Activated naive CD8-positive, alpha-beta T cell treated with anti-CD3 and anti-CD28 coated beads, Interleukin-2, amount 50 U/mL, for 16 hours (primary cell): ENCODE measurements around the gene ZNRD2.

ENCODE experiments used
- DNase-seq: peaks from one replicate; pipeline ENCODE4 v3.0.0-alpha.2; 2020; ENCODE audit warnings: low read depth, low spot score

The ZNRD2 gene

DNA sequence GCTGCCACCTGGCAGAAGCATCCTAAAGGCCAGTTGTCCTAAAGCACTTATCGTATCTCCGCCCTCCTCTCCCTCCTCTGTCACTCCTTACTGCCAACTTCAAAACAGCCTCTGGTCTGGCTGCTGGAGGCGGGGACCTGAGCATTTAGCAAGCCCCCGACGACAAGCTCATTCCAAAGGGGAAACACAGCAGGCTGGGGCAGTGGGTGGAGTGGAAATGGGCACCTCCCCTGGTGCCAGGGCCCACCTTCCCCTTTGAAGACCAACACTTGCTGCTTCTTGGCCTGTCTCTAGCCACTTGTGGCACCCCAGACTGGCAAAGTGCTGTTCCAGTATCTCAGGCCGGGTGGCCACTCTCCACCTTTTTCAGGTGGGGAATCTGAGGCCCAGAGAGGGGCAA is 40.1 kb downstream of the ZNRD2 start:
- DNase-seq, result no peak

DNA sequence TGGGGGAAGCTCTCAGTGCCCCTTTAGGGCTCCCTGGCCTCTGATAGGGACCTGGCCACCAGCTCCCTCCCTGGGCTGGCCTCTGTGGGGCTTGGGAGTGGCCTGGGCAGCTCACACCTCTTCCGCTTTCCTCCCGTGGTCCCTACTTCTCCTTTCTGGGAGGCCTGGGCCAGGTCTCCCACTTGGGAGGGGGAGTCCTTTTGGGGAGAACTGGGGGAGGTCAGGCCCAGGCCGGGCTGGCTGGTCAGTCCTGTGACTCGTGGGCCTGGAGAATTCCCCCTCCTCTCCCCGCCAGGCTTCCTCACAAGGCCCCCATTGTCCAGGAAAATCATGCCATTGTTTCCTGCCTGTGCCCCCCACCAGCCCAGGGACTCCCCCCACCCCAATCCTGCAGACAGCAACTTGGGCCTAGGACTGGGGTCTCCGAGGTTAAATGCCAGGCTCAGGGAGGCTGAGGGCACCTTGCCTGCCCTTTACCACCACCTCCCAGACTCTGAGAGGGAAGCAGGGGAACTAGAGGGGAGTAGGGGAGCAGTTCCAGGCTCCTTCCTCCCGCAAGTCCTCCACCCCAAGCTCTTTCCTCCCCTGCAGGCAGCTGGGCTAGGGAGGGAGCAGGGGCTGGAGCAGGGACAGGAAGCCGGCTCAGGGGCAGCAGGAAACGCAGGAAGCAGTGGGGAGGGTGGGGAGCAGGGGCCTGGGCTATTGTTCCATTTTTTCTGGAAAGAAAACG is 40.9 kb downstream of the ZNRD2 start:
- no peak for DNase-seq

DNA sequence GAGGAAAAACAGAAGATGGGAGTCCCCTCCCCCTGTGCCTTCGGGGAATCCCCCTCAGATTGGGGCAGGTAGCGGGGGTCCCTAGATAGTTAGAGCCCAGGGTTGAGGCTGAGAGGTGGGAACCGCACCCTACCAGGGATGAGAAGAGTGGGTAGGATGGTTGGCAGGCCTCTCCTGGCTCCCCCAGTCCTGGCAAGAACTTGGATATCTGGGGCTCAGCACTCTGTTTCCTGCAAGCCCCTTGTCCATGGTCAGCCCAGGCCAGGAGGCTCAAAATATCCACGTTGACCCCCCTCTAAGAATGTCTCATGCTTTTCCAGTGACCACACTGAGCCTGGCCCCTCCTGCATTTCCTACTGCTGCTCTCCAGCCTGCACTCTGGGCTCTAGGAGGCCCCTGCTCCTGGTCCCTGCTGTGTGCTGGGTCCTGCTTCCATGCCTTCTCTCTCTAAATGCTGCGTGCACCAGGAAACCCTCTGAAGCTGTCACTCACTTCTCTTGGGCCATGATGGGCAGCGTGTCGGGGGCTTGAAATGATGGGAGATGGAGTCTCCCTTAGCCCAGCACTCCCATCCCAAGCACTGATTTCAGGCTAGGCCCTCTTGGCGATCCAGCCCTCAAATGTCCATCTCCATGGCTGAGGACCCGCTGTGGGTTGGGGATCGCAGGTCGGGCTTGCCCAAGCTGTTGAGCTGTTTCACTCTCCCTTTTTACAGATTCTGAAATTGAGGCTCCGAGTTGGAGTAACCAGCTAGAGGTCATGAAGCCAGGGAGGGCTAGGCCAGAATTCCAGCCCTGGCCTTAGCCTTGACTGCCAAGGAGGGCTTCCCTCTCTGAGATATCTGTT is 41.7 kb downstream of the ZNRD2 start:
- DNase-seq, result no peak

DNA sequence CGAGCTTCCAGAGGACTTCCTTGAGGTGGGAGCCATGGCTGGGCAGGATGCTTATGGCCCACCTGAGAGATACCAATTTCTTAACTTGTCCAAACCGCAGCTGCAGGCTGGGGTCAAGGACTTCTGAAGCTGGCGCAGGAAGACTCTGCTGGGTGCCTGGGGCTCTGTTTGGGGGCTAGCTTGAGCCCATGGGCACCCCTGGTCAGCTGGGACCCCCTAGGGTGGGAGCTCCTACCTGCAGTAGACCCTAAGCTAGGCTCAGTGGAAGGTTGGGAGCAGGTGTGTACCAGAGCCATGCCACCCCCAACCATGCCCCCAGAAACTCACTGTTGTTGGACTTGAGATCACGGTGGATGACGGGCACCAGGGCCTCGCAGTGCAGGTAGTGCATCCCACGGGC is 42.4 kb downstream of the ZNRD2 start:
- DNase-seq, result no peak

DNA sequence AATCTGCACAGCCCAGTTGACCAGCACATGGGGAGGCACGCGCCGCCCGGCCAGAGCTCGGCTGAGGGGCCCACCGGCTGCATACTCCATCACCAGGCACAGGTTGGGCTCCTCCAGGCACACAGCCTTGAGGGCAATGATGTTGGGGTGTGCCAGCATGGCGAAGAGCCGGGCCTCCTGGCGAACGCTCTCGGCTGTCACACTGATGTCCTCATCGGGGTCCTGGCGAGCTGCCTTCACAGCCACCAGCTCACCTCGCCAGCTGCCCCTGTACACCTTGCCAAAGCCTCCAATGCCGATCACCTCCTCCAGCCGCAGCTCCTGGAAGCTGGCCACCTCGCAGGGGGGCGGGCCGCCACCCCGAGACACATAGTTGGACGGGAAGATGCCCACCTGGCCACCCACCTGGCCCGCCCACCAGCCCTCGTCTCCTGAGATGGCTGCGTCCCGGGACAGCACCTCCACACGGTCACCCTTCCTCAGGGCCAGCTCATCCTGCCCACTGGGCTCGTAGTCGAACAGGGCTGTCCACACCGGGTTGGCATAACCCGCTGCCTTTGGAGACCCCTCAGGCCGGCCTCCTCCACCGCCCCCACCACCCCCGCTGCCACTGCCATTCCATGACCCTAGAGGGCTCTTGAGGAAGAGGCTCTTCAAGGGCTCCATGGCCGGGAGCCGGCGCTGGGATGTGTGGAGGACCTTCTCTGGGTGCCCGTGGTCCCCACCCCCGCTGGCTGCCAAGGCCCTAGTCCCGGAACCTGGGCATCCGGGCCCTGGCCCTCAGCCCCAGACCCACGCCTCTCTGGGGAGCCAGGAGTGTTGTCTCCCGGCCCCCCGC is 43.0 kb downstream of the ZNRD2 start:
- DNase-seq, result no peak

DNA sequence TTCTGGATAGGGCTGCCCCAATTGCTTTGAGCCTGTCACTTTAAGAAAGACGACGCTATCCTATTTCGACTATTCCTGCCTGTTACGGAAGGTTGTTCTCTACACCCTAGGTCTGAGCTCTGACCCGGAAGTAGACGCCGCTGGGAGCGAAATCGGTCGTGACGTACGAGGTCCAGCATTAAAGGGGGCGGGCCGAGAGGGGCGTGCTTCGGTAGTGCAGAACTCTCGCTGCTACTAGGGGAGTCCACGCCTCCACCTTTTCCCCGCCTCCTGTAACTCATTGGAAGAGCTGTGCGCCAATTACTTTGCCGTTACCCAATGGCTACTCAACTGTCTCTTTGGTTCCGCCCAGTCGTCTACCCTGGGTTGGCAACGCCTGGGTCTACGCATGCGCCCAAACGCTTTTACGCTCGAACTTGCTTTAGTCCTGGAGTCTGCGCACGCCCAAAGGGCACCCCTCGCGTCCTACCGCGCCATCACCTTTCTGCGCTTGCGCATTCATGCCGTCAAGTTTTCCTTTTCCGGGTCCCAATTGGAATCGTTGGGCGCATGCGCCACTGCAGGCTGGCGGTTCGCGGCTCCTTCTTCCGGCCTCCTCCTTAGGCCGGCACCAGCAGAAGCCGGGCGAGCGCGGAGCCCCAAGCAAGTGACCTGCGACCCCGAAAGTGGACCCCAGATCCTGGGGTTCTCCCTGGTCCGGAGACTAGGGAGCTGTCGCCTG is 45.1 kb downstream of the ZNRD2 start, which contains the start of gene PCNX3:
Gene PCNX3, plus strand, starts transcription at position 548 of the 721 bp plus-strand sequence. CDS start 536 bp downstream, outside the sequence.
- peak; percentile 100 for DNase-seq

DNA sequence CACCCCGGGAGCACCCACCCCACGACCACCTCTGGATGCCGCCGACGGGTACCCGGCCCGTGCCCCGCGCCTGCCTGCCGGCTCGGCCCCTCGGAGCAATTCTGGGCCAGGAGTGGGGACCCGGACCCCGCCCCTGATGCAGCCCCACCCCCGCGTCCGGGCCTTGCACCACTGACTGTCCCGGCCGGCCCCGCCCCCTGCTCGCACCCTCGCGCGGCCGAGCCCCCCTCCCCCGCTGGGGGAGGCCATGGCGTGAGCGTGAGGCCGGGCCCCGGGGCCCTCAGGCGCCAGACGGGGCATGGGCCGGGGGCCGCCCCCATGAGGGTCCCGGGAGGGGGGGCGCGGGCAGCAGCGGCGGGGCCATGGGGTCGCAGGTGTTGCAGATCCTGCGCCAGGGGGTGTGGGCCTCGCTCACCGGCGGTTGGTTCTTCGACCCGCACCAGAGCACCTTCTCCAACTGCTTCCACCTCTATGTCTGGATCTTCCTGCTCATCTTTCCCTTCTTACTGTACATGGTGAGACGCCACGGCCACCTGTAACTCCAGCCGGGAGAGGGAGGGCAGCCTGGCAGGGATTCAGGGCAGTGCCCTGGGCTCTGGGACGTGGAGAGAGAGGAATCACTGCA is 45.8 kb downstream of the ZNRD2 start:
- no peak for DNase-seq

DNA sequence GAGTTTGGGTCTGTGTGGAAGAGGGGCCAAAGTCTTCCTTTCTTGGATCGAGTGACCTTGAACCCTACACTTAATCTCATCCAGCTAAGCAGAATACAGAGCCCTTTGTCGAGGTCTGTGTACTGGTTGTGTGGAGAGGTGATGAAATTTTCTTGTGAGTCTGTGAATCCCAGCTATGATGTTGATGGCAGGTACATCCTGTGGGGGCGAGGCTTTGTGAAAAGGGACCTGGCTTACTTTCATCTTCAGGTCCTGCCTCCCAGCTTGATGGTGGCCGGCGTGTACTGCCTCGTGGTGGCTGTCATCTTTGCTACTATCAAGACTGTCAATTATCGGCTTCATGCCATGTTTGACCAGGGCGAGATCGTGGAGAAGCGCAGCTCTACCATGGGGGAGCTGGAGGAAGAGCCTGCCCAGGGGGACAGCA is 46.3 kb downstream of the ZNRD2 start:
- no peak for DNase-seq

DNA sequence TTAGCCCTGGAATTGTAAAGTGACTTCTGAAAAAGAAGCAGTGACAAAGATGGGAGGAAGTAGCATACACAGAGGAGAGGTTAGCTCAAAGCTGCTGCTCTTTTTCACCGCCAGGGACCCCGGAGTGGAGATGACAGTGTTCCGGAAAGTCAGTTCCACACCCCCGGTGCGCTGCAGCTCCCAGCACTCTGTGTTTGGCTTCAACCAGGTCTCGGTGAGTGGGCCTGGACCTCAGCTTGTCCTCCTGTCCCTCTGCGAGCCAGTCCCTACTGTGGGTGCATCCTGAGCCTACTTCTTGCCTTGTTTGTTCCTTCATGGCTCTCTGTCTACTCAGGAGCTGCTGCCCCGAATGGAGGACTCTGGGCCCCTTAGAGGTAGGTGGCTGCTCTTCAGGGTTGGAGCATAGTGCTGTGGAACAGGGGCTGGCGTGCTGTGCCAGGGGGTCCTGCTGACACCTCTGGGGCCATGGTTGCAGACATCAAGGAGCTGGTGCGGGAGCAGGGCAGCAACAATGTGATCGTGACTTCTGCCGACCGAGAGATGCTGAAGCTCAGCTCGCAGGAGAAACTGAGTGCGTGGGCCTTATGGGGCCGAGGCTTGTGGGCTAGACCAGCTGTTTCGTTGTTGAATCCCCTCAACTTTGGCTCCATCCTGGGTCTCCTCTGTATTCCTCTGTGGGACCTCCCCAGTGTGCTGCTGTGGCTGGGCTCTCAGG is 47.0 kb downstream of the ZNRD2 start:
- DNase-seq, result no peak

DNA sequence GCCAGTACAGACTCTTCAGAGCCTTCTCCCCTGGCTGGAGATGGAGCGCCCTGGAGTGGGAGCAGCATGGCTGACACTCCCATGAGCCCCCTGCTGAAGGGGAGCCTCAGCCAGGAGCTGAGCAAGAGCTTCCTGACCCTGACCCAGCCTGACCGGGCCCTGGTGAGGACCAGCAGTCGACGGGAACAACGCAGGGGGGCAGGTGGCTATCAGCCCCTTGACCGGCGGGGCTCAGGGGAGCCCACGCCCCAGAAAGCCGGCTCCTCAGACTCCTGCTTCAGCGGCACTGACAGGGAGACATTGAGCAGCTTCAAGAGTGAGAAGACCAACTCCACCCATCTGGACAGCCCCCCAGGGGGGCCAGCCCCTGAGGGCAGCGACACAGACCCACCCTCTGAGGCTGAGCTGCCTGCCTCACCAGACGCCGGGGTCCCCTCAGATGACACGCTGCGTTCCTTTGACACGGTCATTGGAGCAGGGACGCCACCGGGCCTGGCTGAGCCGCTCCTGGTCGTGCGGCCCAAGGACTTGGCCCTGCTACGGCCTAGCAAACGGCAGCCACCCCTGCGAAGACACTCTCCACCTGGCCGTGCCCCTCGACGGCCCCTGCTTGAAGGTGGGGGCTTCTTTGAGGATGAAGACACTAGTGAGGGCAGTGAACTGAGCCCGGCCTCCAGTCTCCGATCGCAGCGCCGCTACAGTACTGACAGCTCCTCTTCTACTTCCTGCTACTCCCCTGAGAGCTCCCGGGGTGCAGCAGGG is 47.9 kb downstream of the ZNRD2 start:
- DNase-seq, result no peak

DNA sequence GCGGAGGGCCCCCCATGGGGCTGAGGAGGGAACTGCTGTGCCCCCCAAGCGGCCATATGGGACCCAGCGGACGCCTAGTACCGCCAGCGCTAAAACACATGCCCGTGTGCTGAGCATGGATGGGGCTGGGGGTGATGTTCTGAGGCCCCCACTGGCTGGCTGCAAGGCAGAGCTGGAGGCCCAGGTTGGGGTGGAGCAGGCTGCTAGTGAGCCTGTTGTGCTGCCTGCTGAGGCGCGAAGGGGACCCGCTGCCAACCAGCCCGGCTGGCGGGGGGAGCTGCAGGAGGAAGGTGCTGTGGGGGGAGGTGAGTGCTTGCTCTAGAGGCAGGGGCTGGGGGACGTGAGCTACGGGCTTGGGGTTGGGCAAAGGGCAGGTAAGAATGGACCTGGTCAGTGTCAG is 48.5 kb downstream of the ZNRD2 start:
- DNase-seq, result no peak

DNA sequence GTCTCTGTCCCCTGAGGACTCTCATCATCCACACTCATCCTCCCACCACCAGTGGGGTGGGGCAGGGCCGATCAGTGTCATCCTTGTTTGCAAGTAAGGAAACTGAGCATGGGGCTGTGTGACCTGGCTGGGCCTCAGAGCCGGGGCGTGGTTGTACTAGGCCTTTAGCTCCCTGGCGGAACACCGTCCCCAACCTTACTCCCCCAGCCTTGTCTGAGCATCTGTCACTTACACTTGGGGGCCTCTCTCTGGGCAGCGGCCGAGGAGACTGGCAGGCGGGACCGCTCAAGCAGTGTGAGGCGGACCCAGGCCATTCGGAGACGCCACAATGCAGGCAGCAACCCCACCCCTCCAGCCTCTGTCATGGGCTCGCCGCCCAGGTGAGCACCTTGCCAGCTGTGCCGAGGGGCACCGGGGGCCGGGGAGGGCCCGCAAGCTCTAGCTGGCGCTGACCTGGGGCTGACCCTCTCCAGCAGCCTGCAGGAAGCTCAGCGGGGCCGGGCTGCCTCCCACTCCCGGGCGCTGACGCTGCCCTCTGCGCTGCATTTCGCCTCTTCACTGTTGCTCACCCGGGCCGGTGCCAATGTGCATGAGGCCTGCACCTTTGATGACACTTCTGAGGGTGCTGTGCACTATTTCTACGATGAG is 49.1 kb downstream of the ZNRD2 start:
- no peak for DNase-seq

DNA sequence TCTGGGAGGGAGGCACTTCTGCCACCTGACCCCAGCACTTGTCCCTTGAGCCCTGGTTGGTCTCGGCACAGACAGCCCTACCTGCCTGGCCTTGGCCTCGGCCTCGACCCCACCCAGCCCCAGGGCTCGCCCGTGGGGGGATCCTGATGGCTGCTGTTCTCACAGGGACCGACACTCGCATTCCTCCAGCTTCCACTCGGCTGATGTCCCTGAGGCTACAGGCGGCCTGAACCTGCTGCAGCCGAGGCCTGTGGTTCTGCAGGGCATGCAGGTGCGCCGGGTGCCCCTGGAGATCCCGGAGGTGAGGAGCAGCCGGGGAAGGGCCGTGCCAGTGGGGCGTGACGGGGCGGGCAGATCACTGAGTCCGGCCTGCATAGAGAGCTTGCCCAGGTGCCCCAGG is 50.4 kb downstream of the ZNRD2 start:
- no peak for DNase-seq

DNA sequence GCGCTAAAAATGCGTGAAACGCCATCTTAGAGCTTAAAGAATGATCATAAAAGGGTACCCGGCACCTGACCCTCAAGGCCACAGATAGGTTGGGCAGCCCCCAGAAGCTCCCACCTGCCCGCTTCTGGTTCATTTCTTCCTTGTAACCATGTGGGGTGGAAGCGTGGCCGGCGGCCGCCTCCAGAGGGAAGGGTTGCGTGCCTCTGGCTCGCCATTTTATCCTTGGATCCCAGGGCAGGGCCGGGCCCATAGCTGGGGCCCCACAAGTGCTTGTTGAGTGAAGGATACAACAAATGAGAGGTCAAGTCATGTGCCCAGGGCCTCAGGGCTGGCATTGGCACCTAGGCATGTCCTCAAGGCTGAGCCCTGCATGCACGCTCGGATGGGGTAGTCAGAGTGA is 51.2 kb downstream of the ZNRD2 start:
- no peak for DNase-seq
